NCI-H2227 (cell line): ENCODE results near the gene CACNA1I.

Experiments
- DNase-seq: peaks from one replicate; lab custom pipeline; 2025; ENCODE audit not compliant: unreplicated experiment; lab: John Stamatoyannopoulos, UW

Gene CACNA1I

GRCh38 chr22:39646398-39647063, 76.0 kb downstream of the CACNA1I start:
- DNase-seq = no peak

DNA sequence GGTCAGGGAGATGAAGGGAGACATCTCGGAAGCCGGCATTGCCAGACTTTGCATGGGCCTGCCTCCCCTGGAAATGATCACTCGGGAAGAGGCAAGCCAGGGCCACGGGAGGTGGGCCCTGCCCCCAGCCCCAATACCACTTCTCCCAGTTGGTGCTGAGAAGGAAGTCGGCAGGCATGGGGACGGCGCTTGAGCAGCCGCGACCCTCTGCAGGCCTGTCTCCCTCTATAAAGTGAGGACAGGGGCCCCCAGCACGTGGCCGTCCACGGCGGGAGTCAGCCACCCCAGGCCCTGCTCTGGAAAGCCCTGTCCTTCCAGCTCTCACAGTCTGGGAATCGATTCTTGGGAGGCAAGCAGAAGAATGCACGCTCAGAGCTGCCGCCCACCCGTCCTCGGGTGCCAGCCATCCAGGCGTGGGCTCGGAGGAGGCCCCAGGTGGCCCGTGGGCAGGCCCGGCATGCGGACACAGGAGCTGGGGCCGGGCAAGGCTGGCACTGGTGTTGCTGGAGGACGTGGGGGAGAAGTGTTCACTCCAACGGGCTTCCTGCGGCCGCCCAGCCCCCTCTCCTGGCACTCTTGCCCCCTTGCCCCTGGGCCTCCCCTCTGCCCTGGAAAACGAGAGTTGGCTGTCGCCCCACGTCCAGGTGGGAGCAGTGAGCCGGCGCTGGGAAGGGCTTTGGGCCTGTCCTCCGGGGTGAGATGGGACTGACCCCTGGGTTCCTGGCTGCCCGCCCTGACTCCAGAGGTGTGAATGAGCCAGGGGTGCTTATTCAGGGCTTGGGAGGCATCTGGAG, 77.5 kb downstream of the CACNA1I start:
- DNase-seq = no peak

DNA sequence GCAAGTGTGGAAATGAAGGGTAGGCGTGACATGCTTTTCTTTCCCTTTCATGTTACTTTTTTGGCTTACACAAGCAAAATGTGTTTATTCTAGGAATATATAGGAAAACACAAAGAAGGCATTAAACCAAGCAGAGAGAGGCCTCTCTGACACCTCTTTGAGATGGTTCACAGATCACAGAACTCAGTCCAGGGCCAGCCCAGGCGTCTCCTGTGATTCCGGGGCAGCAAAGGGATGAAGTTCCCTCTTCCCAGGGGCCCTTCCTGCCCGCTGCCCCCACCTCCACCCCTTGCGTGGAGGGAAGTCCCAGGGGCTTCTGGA, 78.0 kb downstream of the CACNA1I start:
- DNase-seq = no peak

- no peak for DNase-seq
Observed at GRCh38 chr22:39649500-39650089, 79.0 kb downstream of the CACNA1I start.

GRCh38 chr22:39651053-39651996, 80.8 kb downstream of the CACNA1I start:
- no peak for DNase-seq

- peak; percentile 21 for DNase-seq
Observed at GRCh38 chr22:39652990-39653786, 82.6 kb downstream of the CACNA1I start.

GRCh38 chr22:39653787-39654077, 83.2 kb downstream of the CACNA1I start:
- DNase-seq = no peak

- no peak for DNase-seq
Observed at GRCh38 chr22:39654131-39654926, 83.8 kb downstream of the CACNA1I start.

DNA sequence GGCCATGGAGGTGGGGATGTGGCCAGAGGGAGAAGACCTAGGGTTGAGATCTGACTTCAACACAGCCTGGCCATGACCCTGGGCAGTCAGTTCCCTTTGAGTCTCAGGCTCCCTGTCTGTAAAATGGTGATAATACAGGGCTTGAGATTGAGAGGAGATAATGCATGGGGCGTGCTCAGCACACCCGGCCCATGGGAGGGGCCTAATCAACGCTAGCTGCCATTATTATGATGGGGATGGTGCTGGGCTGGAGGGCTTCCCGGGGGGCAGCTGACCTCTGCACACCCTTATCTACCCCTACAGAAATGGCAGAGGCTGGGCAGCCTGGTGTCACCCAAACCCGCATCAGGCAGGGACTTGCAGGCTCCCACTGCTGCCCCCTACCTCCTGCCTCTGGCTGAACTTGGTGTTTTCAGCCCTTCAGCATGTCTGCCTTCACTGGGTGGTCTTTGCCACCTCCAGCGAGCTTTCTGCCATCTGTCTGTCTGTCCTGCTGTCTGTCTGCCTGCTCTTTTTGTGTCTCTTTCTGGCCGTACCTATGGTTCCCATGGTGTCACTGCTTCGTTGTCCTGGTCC, 84.5 kb downstream of the CACNA1I start:
- DNase-seq = no peak

- peak; percentile 61 for DNase-seq
Observed at GRCh38 chr22:39655831-39656230, 85.3 kb downstream of the CACNA1I start.

- no peak for DNase-seq
Observed at GRCh38 chr22:39656495-39657490, 86.2 kb downstream of the CACNA1I start.

DNA sequence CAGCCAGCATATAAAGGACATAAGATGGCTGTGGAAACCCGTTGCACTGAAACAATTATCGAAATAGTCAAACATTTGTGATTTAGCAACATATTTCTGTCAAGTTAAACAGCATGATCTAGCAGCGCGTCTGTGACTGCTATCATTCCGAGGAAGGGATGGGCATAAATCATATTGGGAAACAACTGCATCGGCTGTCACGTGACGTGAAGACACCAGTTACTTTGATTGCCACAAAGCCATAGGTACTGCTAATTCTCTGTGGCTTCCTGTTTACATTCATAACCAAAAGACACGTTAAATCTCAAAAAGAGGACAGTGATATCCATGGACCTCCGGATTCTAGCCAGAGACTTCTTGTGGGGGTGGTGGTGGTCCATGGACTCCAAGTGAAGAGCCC, 87.8 kb downstream of the CACNA1I start:
- no peak for DNase-seq

GRCh38 chr22:39658806-39659463, 88.4 kb downstream of the CACNA1I start:
- DNase-seq = no peak

DNA sequence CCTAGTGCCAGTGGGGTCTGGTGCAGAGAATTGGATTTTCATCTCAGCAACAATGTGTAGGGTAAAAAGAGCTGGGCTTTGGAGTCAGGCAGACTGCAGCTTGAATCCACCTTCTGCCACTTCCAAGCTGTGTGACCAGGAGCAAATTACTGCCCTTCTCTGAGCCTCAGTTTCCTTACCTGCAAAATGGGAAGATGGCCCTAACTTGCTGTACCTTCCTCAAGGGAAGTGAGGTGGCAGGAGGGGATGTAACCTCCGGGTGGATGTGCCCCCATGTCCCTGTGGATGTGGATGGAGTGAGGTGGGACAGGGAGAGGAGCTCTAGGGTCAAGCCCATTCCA, 90.9 kb downstream of the CACNA1I start:
- no peak for DNase-seq

GRCh38 chr22:39661842-39662685, 91.5 kb downstream of the CACNA1I start:
- DNase-seq = no peak

DNA sequence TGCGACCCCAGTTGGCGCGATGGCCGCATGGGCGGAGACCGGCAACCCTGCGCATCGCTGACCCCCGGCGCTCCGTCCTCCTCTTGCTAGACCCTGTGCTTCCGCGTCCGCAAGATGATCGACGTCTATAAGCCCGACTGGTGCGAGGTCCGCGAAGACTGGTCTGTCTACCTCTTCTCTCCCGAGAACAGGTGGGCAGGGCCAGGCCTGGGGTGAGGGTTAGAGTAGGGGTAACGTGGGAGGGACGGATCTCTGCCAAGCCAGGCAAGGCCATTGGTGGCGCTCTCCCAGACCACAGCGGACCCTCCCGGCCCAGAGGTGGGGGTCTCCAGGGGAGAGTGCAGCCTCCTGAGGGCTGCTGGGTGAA, 92.1 kb downstream of the CACNA1I start:
- no peak for DNase-seq

DNA sequence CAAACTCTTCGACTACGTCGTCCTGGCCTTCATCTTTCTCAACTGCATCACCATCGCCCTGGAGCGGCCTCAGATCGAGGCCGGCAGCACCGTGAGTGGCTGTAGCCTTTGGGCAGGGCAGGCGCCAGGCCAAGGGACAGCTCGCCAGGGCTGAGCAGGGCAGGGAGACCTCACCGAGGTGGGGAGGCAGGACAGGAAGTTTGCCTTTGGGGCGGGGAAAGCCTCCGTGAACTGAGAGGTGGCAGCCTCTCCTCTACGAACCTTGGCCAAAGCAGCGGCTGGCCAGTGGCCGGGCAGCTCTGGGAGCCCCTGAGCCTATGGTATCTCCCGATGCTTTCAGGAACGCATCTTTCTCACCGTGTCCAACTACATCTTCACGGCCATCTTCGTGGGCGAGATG, 93.2 kb downstream of the CACNA1I start:
- DNase-seq = no peak
